IMR-90 (cell line): ENCODE measurements around the gene NPR3. TPM values are rescaled to one million over a fixed set of nuclear protein-coding genes. Genes with fewer than 3 reads are reported as not detected.

ENCODE experiments used
- ATAC-seq: fragments of 200-7000 bp; cut with Tn5 transposase; 2 replicates; pipeline ENCODE4 v1.9.1; 2020; ENCODE audit warnings: low read depth, mild to moderate bottlenecking, moderate library complexity
- BruUV-seq: library from RNA; stranded (reverse); fragments of 400-500 nt; replicated peaks from 2 replicates; lab custom pipeline; 2021; lab: Mats Ljungman, UMichigan
- CTCF ChIA-PET: fragments of 300-600 bp; formaldehyde crosslinking; extraction: SDS; loops from one replicate; lab custom pipeline; 2021; ENCODE audit warnings: antibody characterized with exemption; lab: Yijun Ruan, JAX
- POLR2A ChIA-PET: fragments of 300-600 bp; sonication (Branson Sonifier 250); formaldehyde crosslinking; loops from one replicate; lab custom pipeline; 2022; ENCODE audit warnings: antibody characterized with exemption; ENCODE audit not compliant: unreplicated experiment; lab: Charles Lee
- DNase-seq: peaks from one replicate; pipeline ENCODE4 v3.0.0; 2013
- H2AFZ ChIP-seq: replicated peaks from 2 replicates; pipeline ENCODE3; 2013; ENCODE audit warnings: low read length, mild to moderate bottlenecking; ENCODE audit not compliant: poor library complexity
- H2AK5ac ChIP-seq: 2 replicates; pipeline ENCODE4 v1.6.1; 2013; ENCODE audit warnings: low read depth, low read length, inconsistent platforms
- H2AK9ac ChIP-seq: replicated peaks from 2 replicates; pipeline ENCODE3; 2013; ENCODE audit warnings: mild to moderate bottlenecking, low read depth, low read length, moderate library complexity; ENCODE audit not compliant: poor library complexity
- H2BK120ac ChIP-seq: 2 replicates; pipeline ENCODE4 v1.6.1; 2013; ENCODE audit warnings: low read depth, low read length, inconsistent platforms
- H2BK15ac ChIP-seq: 3 replicates; pipeline ENCODE4 v1.6.1; 2013; ENCODE audit warnings: low read depth, low read length, inconsistent platforms
- H2BK20ac ChIP-seq: 2 replicates; pipeline ENCODE4 v1.6.1; 2013; ENCODE audit warnings: low read depth, mild to moderate bottlenecking, inconsistent platforms, low read length, moderate library complexity
- H2BK5ac ChIP-seq: 2 replicates; pipeline ENCODE4 v1.6.1; 2013; ENCODE audit warnings: mild to moderate bottlenecking, low read depth, low read length, inconsistent platforms; ENCODE audit not compliant: poor library complexity, severe bottlenecking
- H3K14ac ChIP-seq: replicated peaks from 2 replicates; pipeline ENCODE4 v1.6.1; 2013; ENCODE audit warnings: low read depth, low read length, inconsistent platforms
- H3K18ac ChIP-seq: 2 replicates; pipeline ENCODE4 v1.6.1; 2013; ENCODE audit warnings: low read depth, low read length, control low read depth
- H3K23ac ChIP-seq: 2 replicates; pipeline ENCODE4 v1.6.1; 2013; ENCODE audit warnings: low read depth, low read length, inconsistent platforms
- H3K27ac ChIP-seq: 2 replicates; pipeline ENCODE4 v1.5.1; 2013; ENCODE audit warnings: mild to moderate bottlenecking, control low read depth, low read length; ENCODE audit not compliant: insufficient read depth
- H3K27me3 ChIP-seq: 2 replicates; pipeline ENCODE4 v1.6.1; 2013; ENCODE audit warnings: low read length; ENCODE audit not compliant: control insufficient read depth, insufficient read depth
- H3K36me3 ChIP-seq: 2 replicates; pipeline ENCODE4 v1.6.1; 2013; ENCODE audit warnings: low read length, mixed read lengths; ENCODE audit not compliant: control insufficient read depth, insufficient read depth
- H3K4ac ChIP-seq: 2 replicates; pipeline ENCODE4 v1.6.1; 2013; ENCODE audit warnings: low read depth, low read length, inconsistent platforms
- H3K4me1 ChIP-seq: 2 replicates; pipeline ENCODE4 v1.6.1; 2013; ENCODE audit warnings: low read length, mixed read lengths; ENCODE audit not compliant: control insufficient read depth, insufficient read depth
- H3K4me2 ChIP-seq: 2 replicates; pipeline ENCODE4 v1.6.1; 2013; ENCODE audit warnings: low read depth, mild to moderate bottlenecking, control low read depth, low read length, moderate library complexity
- H3K4me3 ChIP-seq: 2 replicates; pipeline ENCODE4 v1.5.1; 2013; ENCODE audit warnings: low read depth, mild to moderate bottlenecking, control low read depth, low read length, moderate library complexity; ENCODE audit not compliant: insufficient read depth
- H3K56ac ChIP-seq: 2 replicates; pipeline ENCODE4 v1.6.1; 2013; ENCODE audit warnings: low read length, inconsistent platforms; ENCODE audit not compliant: insufficient read depth; ENCODE audit errors: extremely low read depth
- H3K79me1 ChIP-seq, 2 experiments: 2 replicates each; pipeline ENCODE4 v1.6.1; 2013; ENCODE audit warnings: low read length in 2 of 2, inconsistent platforms in 1 of 2, low read depth in 1 of 2
- H3K9ac ChIP-seq: 2 replicates; pipeline ENCODE4 v1.6.1; 2013; ENCODE audit warnings: low read depth, low read length, control low read depth
- H3K9me1 ChIP-seq: 2 replicates; pipeline ENCODE4 v1.6.1; 2013; ENCODE audit warnings: low read length, inconsistent platforms; ENCODE audit not compliant: insufficient read depth
- H3K9me3 ChIP-seq: 2 replicates; pipeline ENCODE4 v1.6.1; 2013; ENCODE audit warnings: low read length; ENCODE audit not compliant: control insufficient read depth, insufficient read depth
- H4K20me1 ChIP-seq: 2 replicates; pipeline ENCODE4 v1.6.1; 2013; ENCODE audit warnings: low read length, inconsistent platforms; ENCODE audit not compliant: insufficient read depth
- H4K5ac ChIP-seq: 2 replicates; pipeline ENCODE4 v1.6.1; 2013; ENCODE audit warnings: mild to moderate bottlenecking, low read depth, low read length, control low read depth
- H4K8ac ChIP-seq, 2 experiments: 2 replicates each; pipeline ENCODE4 v1.6.1; 2013; ENCODE audit warnings: low read depth in 2 of 2, low read length in 2 of 2, control low read depth in 1 of 2, inconsistent platforms in 1 of 2
- H4K91ac ChIP-seq: 2 replicates; pipeline ENCODE4 v1.6.1; 2013; ENCODE audit warnings: low read depth, low read length, inconsistent platforms; ENCODE audit not compliant: insufficient read depth
- BHLHE40 ChIP-seq: fragments of 150-350 bp; IDR thresholded peaks from 2 replicates; pipeline ENCODE4 v1.6.1; 2016; ENCODE audit warnings: mild to moderate bottlenecking, low read depth, low read length
- CEBPB ChIP-seq: IDR thresholded peaks from 2 replicates; pipeline ENCODE4 v1.6.1; 2012; ENCODE audit warnings: low read depth, low read length, improper control_type of control experiment
- CHD1 ChIP-seq: IDR thresholded peaks from 2 replicates; pipeline ENCODE4 v1.6.1; 2012; ENCODE audit warnings: low read depth, low read length, improper control_type of control experiment
- FOS ChIP-seq: fragments of 150-350 bp; IDR thresholded peaks from 2 replicates; pipeline ENCODE4 v1.6.1; 2016; ENCODE audit warnings: low read depth, low read length
- MAFK ChIP-seq: IDR thresholded peaks from 2 replicates; pipeline ENCODE4 v1.6.1; 2012; ENCODE audit warnings: low read depth, low read length, improper control_type of control experiment
- MAZ ChIP-seq: IDR thresholded peaks from 2 replicates; pipeline ENCODE4 v1.6.1; 2012; ENCODE audit warnings: low read depth, mild to moderate bottlenecking, low read length, improper control_type of control experiment, moderate library complexity, borderline replicate concordance
- MXI1 ChIP-seq: IDR thresholded peaks from 2 replicates; pipeline ENCODE4 v1.6.1; 2012; ENCODE audit warnings: low read depth, mild to moderate bottlenecking, low read length, moderate library complexity, borderline replicate concordance
- NFE2L2 ChIP-seq: fragments of 150-350 bp; IDR thresholded peaks from 2 replicates; pipeline ENCODE4 v1.6.1; 2016; ENCODE audit warnings: low read depth, mild to moderate bottlenecking, low read length
- POLR2A ChIP-seq: IDR thresholded peaks from 2 replicates; pipeline ENCODE4 v1.6.1; 2012; ENCODE audit warnings: mild to moderate bottlenecking, low read depth, low read length
- RAD21 ChIP-seq: IDR thresholded peaks from 2 replicates; pipeline ENCODE4 v1.6.1; 2012; ENCODE audit warnings: low read length, improper control_type of control experiment
- RCOR1 ChIP-seq: IDR thresholded peaks from 2 replicates; pipeline ENCODE4 v1.6.1; 2012; ENCODE audit warnings: mild to moderate bottlenecking, low read length, improper control_type of control experiment; ENCODE audit not compliant: insufficient replicate concordance
- RFX5 ChIP-seq: IDR thresholded peaks from 2 replicates; pipeline ENCODE4 v1.8.0; 2012; ENCODE audit warnings: low read depth, mild to moderate bottlenecking, low read length, moderate library complexity
- SMC3 ChIP-seq: fragments of 150-350 bp; IDR thresholded peaks from 2 replicates; pipeline ENCODE4 v1.6.1; 2016; ENCODE audit warnings: low read depth, mild to moderate bottlenecking, antibody characterized with exemption, low read length, moderate library complexity
- WGBS, 2 experiments: methylation state at CpG; one replicate each; pipeline versions ENCODE4 v1.1.5 to v1.1.7; 2013; ENCODE audit warnings: missing lambda C conversion rate in 2 of 2; ENCODE audit not compliant: insufficient read length in 1 of 2; ENCODE audit errors: extremely low coverage in 2 of 2; 5-methylcytosine and 5-hydroxymethylcytosine counted together
- dilution Hi-C: fragments of 300-500 bp; cut with HindIII; formaldehyde crosslinking; loops from one replicate; pipeline ENCODE4 v1.14.3; 2018; ENCODE audit warnings: low sequenced_read_pairs; ENCODE audit not compliant: unreplicated experiment
- in situ Hi-C: fragments of 300-500 bp; cut with MboI; formaldehyde crosslinking; loops from 3 replicates; pipeline ENCODE4 v1.14.3; 2019; ENCODE audit warnings: low sequenced_read_pairs, inconsistent platforms, mixed read lengths
- intact Hi-C: fragments of 100-400 bp; cut with micrococcal nuclease; formaldehyde crosslinking; loops from 2 replicates; pipeline ENCODE4 v1.10.0; 2022
- polyA plus RNA-seq, 3 experiments: library from polyadenylated mRNA; depleted of rRNA; stranded (reverse); fragments of >200 nt; gene quantifications; 2 replicates each; pipeline ENCODE4 v1.2.3, GENCODE V29; 2012; ENCODE audit warnings: low replicate concordance in 1 of 3
- total RNA-seq: library from RNA; depleted of rRNA; stranded (reverse); fragments of >200 nt; gene quantifications from 2 replicates; pipeline ENCODE4 v1.2.3, GENCODE V29; 2012
- TF ChIP-seq, protein P1 (sequence below): fragments of 150-350 bp; IDR thresholded peaks from 2 replicates; pipeline ENCODE4 v1.6.1; 2017; ENCODE audit warnings: mild to moderate bottlenecking, antibody characterized with exemption, low read length, low read depth
- TF ChIP-seq, protein P2 (sequence below): fragments of 150-350 bp; IDR thresholded peaks from 2 replicates; pipeline ENCODE4 v1.6.1; 2016; ENCODE audit warnings: low read depth, mild to moderate bottlenecking, low read length, moderate library complexity, borderline replicate concordance
- TF ChIP-seq, protein P3 (sequence below): conservative IDR thresholded peaks from 2 replicates; pipeline ENCODE4 v1.5.1; 2012; ENCODE audit warnings: mild to moderate bottlenecking, low read depth, low read length, improper control_type of control experiment

Gene NPR3
- total and polyA plus RNA-seq, 2 of the 4 experiments (the other 2 are of a cell fraction) = 24.6 to 88.2 TPM

DNA sequence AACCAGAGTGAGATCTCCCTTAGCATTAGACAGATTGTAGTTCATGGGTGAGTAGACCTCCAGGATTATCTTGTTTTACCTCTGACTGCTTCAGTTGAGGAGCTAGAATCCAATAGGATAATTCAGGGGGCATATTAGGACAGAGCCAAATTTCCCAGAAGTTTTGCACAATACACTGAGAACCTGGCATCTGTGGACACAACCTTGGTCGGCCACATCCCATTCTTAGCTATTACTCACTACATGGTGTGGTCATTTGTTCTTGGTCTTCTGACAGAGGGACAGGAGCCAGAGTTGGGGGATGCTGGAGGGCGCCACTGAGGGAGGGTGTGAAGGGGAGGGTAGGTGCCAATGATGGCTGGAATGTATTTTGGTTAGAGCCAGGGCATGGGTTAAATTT is 66.6 kb downstream of the NPR3 start:
- Histone ChIP-seq H3K14ac (no peak overlapping the region), H4K91ac (no peak overlapping the region), H3K18ac (no peak overlapping the region), H3K9me3 (no peaks in the 10 kb centered on the region), H3K23ac (no peak overlapping the region), H2BK120ac (no peak overlapping the region), H3K9ac (no peak overlapping the region), H2AFZ (no peak overlapping the region), H3K79me1 (no peaks in the 10 kb centered on the region; a peak in 1 of 4 replicates), H3K9me1 (no peaks in the 10 kb centered on the region; the same call in 1 of the 2 replicates), H4K8ac (no peak overlapping the region), H3K56ac (no peak overlapping the region), H2BK5ac (no peak overlapping the region), H3K4ac (no peak overlapping the region), H2BK20ac (no peak overlapping the region), H4K5ac (no peak overlapping the region), H3K27me3 (no peaks in the 10 kb centered on the region), H3K4me2 (no peak overlapping the region), H3K4me1 (peaks cover 4% of the 10 kb centered on the region), H4K20me1 (no peaks in the 10 kb centered on the region), H3K27ac (no peak overlapping the region), H3K4me3 (no peak overlapping the region), H2AK5ac (no peak overlapping the region; the same call in 1 of the 2 replicates), H2BK15ac (0 out of 3 replicates have a peak overlapping the region, but pooled peaks have one; percentile 13), H3K36me3 (peaks cover 35% of the 10 kb centered on the region), H2AK9ac (no peak overlapping the region)
- TF ChIP-seq CEBPB = no peak
- TF ChIP-seq, protein P1, sequence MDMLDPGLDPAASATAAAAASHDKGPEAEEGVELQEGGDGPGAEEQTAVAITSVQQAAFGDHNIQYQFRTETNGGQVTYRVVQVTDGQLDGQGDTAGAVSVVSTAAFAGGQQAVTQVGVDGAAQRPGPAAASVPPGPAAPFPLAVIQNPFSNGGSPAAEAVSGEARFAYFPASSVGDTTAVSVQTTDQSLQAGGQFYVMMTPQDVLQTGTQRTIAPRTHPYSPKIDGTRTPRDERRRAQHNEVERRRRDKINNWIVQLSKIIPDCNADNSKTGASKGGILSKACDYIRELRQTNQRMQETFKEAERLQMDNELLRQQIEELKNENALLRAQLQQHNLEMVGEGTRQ = no peak
- TF ChIP-seq, protein P2, sequence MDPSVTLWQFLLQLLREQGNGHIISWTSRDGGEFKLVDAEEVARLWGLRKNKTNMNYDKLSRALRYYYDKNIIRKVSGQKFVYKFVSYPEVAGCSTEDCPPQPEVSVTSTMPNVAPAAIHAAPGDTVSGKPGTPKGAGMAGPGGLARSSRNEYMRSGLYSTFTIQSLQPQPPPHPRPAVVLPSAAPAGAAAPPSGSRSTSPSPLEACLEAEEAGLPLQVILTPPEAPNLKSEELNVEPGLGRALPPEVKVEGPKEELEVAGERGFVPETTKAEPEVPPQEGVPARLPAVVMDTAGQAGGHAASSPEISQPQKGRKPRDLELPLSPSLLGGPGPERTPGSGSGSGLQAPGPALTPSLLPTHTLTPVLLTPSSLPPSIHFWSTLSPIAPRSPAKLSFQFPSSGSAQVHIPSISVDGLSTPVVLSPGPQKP = no peak
- TF ChIP-seq RAD21 = no peak
- no peak for TF ChIP-seq SMC3
- no peak for TF ChIP-seq MAFK
- TF ChIP-seq FOS = no peak
- TF ChIP-seq POLR2A = no peak
- TF ChIP-seq RFX5 = no peak
- no peak for TF ChIP-seq NFE2L2
- TF ChIP-seq, protein P3, sequence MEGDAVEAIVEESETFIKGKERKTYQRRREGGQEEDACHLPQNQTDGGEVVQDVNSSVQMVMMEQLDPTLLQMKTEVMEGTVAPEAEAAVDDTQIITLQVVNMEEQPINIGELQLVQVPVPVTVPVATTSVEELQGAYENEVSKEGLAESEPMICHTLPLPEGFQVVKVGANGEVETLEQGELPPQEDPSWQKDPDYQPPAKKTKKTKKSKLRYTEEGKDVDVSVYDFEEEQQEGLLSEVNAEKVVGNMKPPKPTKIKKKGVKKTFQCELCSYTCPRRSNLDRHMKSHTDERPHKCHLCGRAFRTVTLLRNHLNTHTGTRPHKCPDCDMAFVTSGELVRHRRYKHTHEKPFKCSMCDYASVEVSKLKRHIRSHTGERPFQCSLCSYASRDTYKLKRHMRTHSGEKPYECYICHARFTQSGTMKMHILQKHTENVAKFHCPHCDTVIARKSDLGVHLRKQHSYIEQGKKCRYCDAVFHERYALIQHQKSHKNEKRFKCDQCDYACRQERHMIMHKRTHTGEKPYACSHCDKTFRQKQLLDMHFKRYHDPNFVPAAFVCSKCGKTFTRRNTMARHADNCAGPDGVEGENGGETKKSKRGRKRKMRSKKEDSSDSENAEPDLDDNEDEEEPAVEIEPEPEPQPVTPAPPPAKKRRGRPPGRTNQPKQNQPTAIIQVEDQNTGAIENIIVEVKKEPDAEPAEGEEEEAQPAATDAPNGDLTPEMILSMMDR = no peak
- TF ChIP-seq MXI1 = no peak
- TF ChIP-seq MAZ = no peak
- TF ChIP-seq RCOR1 = no peak
- no peak for TF ChIP-seq CHD1
- TF ChIP-seq BHLHE40 = no peak
- no TSS peak for BruUV-seq
- WGBS, 2 experiments = no CpG with 5 or more reads among the region's 2 CpGs
- dilution Hi-C loops = no loop called here
- no peak for DNase-seq
- in situ Hi-C loops = no loop called here
- POLR2A ChIA-PET = no interaction called here
- no peak for ATAC-seq
- CTCF ChIA-PET = interaction anchor here (1.0 kb wide), 1 partner anchor 13 kb away, joined by 3 read pairs; no protein-coding TSS in a partner anchor
- intact Hi-C loops = no loop called here
